NCI-H748 treated with DMSO at 0.1 percent for 48 hours (cell line): ENCODE results near the gene CATSPERE.
"Not testable (repeated sequence)": the region's sequence is repeated elsewhere in the genome, so short reads cannot be mapped to it uniquely, and the experiment has no call there.

Experiments
- DNase-seq: peaks from one replicate; lab custom pipeline; 2025; lab: John Stamatoyannopoulos, UW

CATSPERE gene

DNA sequence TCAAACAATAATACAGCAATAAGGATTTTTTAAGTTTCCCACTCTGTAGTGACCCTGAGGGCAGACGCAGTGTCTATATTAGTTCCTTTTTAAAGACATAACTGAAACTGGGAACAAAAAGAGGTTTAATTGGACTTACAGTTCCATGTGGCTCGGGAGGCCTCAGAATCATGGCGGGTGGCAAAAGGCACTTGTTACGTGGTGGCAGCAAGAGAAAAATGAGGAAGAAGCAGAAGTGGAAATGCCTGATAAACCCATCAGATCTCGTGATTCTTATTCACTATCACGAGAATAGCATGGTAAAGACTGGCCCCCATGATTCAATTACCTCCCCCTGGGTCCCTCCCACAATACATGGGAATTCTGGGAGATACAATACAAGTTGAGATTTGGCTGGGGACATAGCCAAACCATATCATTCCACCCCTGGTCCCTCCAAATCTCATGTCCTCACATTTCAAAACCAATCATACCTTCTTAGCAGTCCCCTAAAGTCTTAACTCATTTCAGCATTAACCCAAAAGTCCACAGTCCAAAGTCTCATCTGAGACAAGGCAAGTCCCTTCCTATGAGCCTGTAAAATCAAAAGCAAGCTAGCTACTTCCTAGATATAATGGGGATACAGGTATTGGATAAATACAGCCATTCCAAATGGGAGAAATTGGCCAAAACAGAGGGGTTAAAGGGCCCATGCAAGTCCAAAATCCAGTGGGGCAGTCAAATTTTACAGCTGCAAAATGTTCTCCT lies 205.8 kb downstream of the CATSPERE start:
- DNase-seq = not testable (repeated sequence)

DNA sequence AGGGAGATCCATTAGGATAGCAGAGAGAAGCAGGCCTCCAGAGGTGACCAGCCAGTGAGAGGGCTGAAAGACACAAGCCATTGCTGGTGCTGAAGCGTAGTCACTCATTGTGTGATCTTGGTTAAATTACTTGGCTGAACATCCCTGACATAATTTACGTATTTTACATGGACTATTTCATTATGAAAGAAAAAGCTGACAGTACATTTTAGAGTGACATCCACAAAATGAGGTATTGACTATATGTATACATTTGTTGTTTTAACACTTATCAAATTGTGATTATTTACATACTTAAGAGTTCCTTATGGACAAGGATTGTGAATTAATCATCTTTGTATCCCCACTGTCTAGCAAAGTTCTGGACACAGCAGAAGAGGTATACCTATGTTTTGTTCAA lies 206.7 kb downstream of the CATSPERE start:
- no peak for DNase-seq

DNA sequence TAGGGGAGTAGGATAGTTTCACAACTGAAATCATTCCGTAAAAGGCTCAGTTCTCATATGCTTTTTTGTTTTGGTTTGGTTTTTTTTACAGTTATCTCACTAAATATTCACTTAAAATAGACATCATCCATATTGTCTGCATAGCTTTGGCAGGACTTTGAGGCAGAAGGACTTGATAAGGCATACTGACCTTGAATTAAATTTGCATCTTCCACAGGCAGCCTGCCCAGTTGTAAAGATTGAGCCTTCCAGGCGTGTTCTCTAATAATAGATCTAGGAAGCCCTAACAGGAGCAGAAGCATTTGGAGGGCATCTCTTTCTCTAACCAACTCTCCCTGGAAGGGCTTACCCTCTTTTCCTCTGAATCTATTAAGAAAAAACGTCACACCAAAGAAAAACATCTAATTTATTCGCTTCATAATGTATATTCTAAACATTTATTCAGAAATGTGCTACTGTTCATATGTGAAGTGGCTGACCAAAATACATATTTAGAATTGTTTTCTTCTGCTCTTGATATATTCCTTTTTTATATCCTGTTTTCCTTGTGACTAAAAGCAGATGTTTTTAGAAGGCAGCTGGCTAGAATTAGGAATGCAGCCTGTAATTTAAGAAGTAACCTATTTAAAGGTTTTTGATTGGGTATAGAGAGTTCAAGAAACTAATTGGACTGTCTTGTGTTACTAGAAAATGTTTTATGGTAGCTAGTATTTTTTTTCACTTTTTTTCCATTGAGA lies 212.0 kb downstream of the CATSPERE start:
- no peak for DNase-seq

DNA sequence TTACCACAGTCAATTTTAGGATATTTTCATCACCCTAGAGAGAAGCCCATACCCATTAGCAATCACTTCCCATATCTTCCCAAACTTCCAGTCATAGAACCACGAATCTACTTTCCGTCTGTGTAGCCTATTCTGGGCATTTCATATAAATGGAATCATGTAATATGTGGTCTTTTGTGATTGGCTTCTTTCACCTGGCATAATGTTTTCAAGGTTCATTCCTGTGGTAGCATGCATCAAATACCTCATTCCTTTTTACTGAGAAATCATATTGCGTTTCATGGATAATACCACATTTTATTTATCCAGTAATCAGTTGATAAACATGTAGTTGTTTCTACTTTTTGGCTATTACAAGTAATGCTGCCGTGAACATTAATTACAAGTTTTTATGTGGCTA lies 213.4 kb downstream of the CATSPERE start:
- no peak for DNase-seq

DNA sequence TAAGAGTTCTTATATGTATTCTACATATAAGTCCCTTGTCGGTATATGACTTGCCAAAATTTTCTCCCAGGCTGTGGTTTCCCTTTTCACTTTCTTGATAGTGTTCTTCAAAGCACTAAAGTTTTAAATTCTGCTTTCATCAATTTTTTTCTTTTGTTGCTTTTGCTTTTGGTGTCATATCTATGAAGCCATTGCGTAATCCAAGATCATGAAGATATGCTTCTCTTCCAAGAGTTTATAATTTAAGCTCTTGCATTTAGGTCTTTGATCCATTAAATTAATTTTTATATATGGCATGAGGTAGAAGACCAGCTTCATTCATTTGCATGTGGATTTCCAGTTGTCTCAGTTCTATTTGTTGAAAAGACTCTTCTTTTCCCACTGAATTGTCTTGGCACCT lies 214.1 kb downstream of the CATSPERE start:
- DNase-seq = no peak

DNA sequence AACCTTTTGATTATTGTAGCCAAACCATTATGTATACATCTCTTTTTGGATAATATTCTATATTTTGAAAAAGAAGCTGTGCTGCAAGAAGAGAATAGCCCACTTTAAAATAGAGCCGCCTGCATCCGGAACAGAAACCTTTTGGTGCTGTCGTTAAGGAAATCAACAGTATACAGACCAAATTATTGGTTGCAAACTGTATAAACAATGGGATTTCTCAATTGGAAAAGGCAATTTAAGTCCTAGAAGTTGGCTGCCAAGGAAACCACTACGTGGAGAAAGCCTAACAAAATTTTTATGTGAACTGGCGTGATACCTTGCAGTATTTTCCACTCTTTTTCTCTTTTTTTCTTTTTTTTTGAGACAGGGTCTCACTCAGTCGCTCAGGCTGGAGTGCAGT lies 217.6 kb downstream of the CATSPERE start:
- DNase-seq = no peak

DNA sequence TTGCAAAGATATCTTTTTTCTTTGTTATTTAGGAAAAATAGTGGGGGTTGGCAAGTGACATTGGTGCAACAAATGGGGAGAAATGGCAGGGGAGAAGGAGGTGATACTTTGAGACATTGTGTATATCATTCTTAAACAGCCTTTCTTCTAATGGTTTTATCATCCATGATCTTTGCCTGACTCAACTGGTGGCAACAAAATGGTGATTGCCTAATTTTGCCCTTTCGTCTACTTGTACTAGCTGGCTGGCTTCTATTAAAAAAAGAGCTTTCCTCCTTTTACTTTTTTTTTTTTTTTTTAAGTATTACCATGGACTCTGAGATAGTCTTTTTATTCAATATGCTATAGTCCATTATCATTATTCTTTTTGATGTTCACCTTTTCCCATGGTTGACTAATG lies 219.6 kb downstream of the CATSPERE start:
- DNase-seq = no peak

DNA sequence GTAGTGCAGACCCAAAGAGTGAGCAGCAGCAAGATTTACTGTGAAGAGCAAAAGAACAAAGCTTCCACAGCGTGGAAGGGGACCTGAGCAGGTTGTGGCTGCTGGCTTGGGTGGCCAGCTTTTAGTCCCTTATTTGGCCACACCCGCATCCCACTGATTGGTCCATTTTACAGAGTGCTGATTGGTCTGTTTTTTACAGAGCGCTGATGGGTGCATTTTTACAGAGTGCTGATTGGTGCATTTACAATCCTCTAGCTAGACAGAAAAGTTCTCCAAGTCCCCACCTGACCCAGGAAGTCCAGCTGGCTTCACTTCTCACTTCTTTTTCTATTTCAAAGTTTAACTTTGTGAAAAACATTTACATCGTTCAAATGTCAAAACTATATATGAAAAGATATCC lies 221.0 kb downstream of the CATSPERE start:
- not testable (repeated sequence) for DNase-seq
